ENCODE data around the gene UBE2E3.

DNA sequence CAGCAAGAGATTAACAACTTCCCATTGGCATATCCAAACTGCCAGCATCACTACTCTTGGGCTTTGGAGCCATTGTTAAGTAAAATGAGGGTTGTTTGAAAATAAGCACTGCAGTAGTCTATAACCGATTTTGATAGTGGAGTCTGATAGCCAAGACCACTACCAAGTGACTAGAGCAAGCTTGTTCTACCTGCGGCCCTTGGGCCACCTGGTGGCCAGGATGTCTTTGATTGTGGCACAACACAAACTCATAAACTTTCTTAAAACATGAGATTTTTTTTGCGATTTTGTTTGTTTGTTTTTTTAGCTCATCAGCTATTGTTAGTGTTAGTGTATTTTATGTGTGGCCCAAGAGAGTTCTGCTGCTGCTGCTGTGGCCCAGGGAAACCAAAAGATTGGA is 11.0 kb downstream of the UBE2E3 start:
- TF ChIP-seq, protein P1, sequence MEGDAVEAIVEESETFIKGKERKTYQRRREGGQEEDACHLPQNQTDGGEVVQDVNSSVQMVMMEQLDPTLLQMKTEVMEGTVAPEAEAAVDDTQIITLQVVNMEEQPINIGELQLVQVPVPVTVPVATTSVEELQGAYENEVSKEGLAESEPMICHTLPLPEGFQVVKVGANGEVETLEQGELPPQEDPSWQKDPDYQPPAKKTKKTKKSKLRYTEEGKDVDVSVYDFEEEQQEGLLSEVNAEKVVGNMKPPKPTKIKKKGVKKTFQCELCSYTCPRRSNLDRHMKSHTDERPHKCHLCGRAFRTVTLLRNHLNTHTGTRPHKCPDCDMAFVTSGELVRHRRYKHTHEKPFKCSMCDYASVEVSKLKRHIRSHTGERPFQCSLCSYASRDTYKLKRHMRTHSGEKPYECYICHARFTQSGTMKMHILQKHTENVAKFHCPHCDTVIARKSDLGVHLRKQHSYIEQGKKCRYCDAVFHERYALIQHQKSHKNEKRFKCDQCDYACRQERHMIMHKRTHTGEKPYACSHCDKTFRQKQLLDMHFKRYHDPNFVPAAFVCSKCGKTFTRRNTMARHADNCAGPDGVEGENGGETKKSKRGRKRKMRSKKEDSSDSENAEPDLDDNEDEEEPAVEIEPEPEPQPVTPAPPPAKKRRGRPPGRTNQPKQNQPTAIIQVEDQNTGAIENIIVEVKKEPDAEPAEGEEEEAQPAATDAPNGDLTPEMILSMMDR (IDR thresholded peaks at IDR 0.05 in 4 of 5, conservative IDR thresholded peaks at IDR 0.05 in 1 of 5): no peak
- TF ChIP-seq POLR2A (IDR thresholded peaks at IDR 0.05): no peak

Measured in gastrocnemius medialis (tissue), 4 donors.